Tibial nerve (tissue), 4 donors: ENCODE measurements around the gene PARP3. TPM values are rescaled to one million over a fixed set of nuclear protein-coding genes. Genes with fewer than 3 reads are reported as not detected.

Source experiments
- DNase-seq, 2 donors: peaks; one replicate each; pipeline ENCODE4 v3.0.0-alpha.2; 2019; ENCODE audit warnings: low spot score in 2 of 2
- H3K27ac ChIP-seq, 4 donors: fragments of 200-600 bp; sonication (generic) in 3 of 4; one replicate each; pipeline ENCODE4 v1.5.1; 2017 to 2019; ENCODE audit warnings: mild to moderate bottlenecking in 1 of 4
- H3K27me3 ChIP-seq, 2 donors: fragments of 200-600 bp; sonication (generic) in 1 of 2; one replicate each; pipeline versions ENCODE4 v1.5.1 to v1.6.0; 2017 to 2019
- H3K36me3 ChIP-seq, 3 donors: fragments of 200-600 bp; sonication (generic); one replicate each; pipeline ENCODE4 v1.5.1; 2018 to 2019
- H3K4me1 ChIP-seq, 4 donors: fragments of 200-600 bp; sonication (generic) in 3 of 4; one replicate each; pipeline ENCODE4 v1.5.1; 2017 to 2019
- H3K4me3 ChIP-seq, 4 donors: fragments of 200-600 bp; sonication (generic) in 3 of 4; one replicate each; pipeline ENCODE4 v1.5.1; 2017 to 2019; ENCODE audit warnings: mild to moderate bottlenecking in 1 of 4, moderate library complexity in 1 of 4
- H3K9me3 ChIP-seq, 4 donors: fragments of 200-600 bp; sonication (generic) in 3 of 4; one replicate each; pipeline ENCODE4 v1.5.1; 2017 to 2019
- CTCF ChIP-seq, 5 experiments: fragments of 200-600 bp in 3 of 5; fragments of 450-650 bp in 2 of 5; sonication (generic) in 3 of 5; IDR thresholded peaks; one replicate each; pipeline ENCODE4 v1.5.1; 2016 to 2019; ENCODE audit warnings: antibody characterized with exemption in 5 of 5, mild to moderate bottlenecking in 3 of 5, moderate library complexity in 2 of 5
- EP300 ChIP-seq, 2 donors: sonication (generic); formaldehyde crosslinking; IDR thresholded peaks; one replicate each; pipeline ENCODE4 v1.6.1; 2017; ENCODE audit warnings: antibody characterized with exemption in 2 of 2, mild to moderate bottlenecking in 1 of 2
- POLR2A ChIP-seq, 2 donors: fragments of 450-650 bp; IDR thresholded peaks; one replicate each; pipeline ENCODE4 v1.6.1; 2017; ENCODE audit warnings: antibody characterized with exemption in 2 of 2, mild to moderate bottlenecking in 2 of 2, moderate library complexity in 2 of 2
- WGBS, 2 donors: methylation state at CpG; one replicate each; pipeline ENCODE4 v1.1.5; 2018; 5-methylcytosine and 5-hydroxymethylcytosine counted together
- total RNA-seq, 4 donors: library from RNA; depleted of rRNA; stranded (reverse); fragments of >200 nt; gene quantifications; one replicate each; pipeline ENCODE4 v1.1.0, GENCODE V29; 2016

PARP3 gene
- total RNA-seq, 4 donors from 2014 or later, result 19.9 to 55.9 (median 40.6) TPM

- no peak for TF ChIP-seq POLR2A (IDR thresholded peaks at IDR 0.05)
- no peak for TF ChIP-seq CTCF (IDR thresholded peaks at IDR 0.05)
- TF ChIP-seq EP300 (IDR thresholded peaks at IDR 0.05), result no peak
- Histone ChIP-seq H3K9me3 (no peaks in the 10 kb centered on the region), H3K27me3 (no peaks in the 10 kb centered on the region), H3K4me1 (peaks cover 3 to 38% (median 26%) of the 10 kb centered on the region in 4 donors), H3K4me3 (peak overlapping the region in 1 of 4 donors; percentile 96), H3K36me3 (peaks cover 0 to 42% (median 5%) of the 10 kb centered on the region in 3 donors), H3K27ac (peak overlapping the region; percentile 86 to 95 (median 92))
- no peak for DNase-seq
- WGBS, 2 donors, result 91 to 92% methylated on average over 18 to 21 of the region's 21 CpGs
Measured at GRCh38 chr3:51943451-51944391, 1.6 kb downstream of the PARP3 start.

GRCh38 chr3:51944451-51945021 lies 2.4 kb downstream of the PARP3 start:
- no peaks in the 10 kb centered on the region for H3K27me3 ChIP-seq
- 85 to 87% methylated on average over 11 of the region's 11 CpGs for WGBS, 2 donors
- TF ChIP-seq EP300 (IDR thresholded peaks at IDR 0.05) (no peak), CTCF (IDR thresholded peaks at IDR 0.05) (no peak), POLR2A (IDR thresholded peaks at IDR 0.05) (no peak)
- no peaks in the 10 kb centered on the region for H3K9me3 ChIP-seq
- H3K36me3 ChIP-seq, result peaks cover 0 to 43% (median 5%) of the 10 kb centered on the region in 3 donors
- H3K27ac ChIP-seq, result no peak overlapping the region
- no peak for DNase-seq
- no peak overlapping the region for H3K4me3 ChIP-seq
- H3K4me1 ChIP-seq, result peaks cover 3 to 38% (median 26%) of the 10 kb centered on the region in 4 donors

- Histone ChIP-seq H3K36me3 (peaks cover 0 to 43% (median 5%) of the 10 kb centered on the region in 3 donors), H3K9me3 (no peaks in the 10 kb centered on the region), H3K4me1 (peaks cover 3 to 32% (median 23%) of the 10 kb centered on the region in 4 donors), H3K4me3 (no peak overlapping the region), H3K27ac (no peak overlapping the region), H3K27me3 (no peaks in the 10 kb centered on the region)
- DNase-seq, result no peak
- WGBS, 2 donors, result 80 to 86% methylated on average over 18 of the region's 18 CpGs
- TF ChIP-seq CTCF (IDR thresholded peaks at IDR 0.05) (no peak), POLR2A (IDR thresholded peaks at IDR 0.05) (no peak), EP300 (IDR thresholded peaks at IDR 0.05) (no peak)
Measured at GRCh38 chr3:51945031-51945840, 3.1 kb downstream of the PARP3 start.

GRCh38 chr3:51945926-51946705 lies 4.0 kb downstream of the PARP3 start:
- Histone ChIP-seq H3K27me3 (no peaks in the 10 kb centered on the region), H3K4me3 (no peak overlapping the region), H3K27ac (no peak overlapping the region), H3K4me1 (peaks cover 3 to 23% (median 16%) of the 10 kb centered on the region in 4 donors), H3K36me3 (peaks cover 0 to 43% (median 5%) of the 10 kb centered on the region in 3 donors), H3K9me3 (no peaks in the 10 kb centered on the region)
- 89 to 91% methylated on average over 14 of the region's 14 CpGs for WGBS, 2 donors
- DNase-seq, result no peak
- TF ChIP-seq EP300 (IDR thresholded peaks at IDR 0.05), result no peak
- TF ChIP-seq CTCF (IDR thresholded peaks at IDR 0.05), result no peak
- no peak for TF ChIP-seq POLR2A (IDR thresholded peaks at IDR 0.05)
